HG03280 (cell line): ENCODE measurements around the gene PPP1R13B.

Source experiments
- ATAC-seq: cut with Tn5 transposase; IDR thresholded peaks from one replicate; pipeline ENCODE4 v1.9.1; 2021; ENCODE audit warnings: mild to moderate bottlenecking, moderate library complexity; ENCODE audit not compliant: unreplicated experiment

Gene PPP1R13B

DNA sequence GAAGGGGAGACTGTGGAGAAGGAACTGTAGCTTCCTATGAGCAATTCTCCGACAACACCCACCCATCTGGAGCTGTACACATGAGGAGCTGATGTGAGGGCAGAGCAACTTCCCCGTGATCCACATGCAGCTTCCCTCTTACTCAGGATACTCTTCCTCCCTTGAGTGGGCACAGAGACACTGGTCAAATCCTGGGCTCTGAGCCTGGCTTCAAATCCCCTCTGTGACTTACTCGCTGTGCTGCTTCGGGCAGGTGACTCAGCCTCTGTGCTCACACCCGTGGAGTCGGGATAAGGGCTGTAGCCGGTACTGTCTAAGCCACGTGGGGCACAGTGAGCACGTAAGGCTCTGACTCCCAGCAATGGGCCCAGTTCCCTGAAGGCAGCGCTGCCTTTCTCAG is 100.7 kb downstream of the PPP1R13B start:
- ATAC-seq: no peak

DNA sequence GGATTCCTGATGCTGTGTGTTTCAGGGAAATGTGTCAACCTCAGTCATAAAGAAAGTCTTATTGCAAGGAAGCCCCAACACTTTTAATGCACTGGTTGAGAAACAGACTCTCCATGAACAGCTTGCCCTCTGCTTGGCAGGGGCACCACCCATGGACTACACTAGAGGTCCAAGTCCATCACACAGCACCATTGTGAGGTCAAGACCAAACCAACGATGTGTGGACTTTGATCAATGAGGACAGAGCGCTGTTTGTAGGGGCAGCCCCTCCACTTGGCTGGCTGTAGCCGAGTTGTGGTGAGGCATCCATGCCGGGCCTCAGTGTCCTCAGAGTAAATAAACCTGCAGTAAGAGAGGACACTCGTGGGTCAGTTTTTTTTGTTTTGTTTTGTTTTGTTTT is 102.0 kb downstream of the PPP1R13B start:
- ATAC-seq: no peak

GRCh38 chr14:103744621-103745395 is 102.6 kb downstream of the PPP1R13B start:
- no peak for ATAC-seq

GRCh38 chr14:103743691-103744090 is 103.7 kb downstream of the PPP1R13B start:
- no peak for ATAC-seq

- no peak for ATAC-seq
Observed at GRCh38 chr14:103742499-103743255, 104.7 kb downstream of the PPP1R13B start.

DNA sequence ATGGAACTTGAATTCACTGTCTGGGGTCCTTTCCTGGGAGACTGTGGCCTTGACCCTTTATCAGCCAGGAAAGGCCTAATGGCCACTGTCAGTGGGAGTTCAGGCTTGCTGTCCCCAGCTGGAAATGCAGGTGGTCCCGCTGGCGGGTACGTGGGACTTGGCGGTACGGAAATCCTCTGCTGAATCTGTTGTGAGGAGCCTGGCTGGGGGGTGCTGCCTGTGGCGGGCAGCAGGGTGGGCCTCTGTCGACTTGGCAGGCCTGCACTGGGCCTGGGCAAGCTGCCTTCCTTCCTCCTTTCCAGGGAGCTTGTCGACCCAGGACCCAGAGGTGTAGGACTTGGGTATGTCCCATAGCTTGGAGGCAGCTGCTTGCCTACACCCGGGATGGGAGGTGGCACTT is 105.5 kb downstream of the PPP1R13B start:
- ATAC-seq: no peak

GRCh38 chr14:103740991-103741689 is 106.2 kb downstream of the PPP1R13B start:
- no peak for ATAC-seq

DNA sequence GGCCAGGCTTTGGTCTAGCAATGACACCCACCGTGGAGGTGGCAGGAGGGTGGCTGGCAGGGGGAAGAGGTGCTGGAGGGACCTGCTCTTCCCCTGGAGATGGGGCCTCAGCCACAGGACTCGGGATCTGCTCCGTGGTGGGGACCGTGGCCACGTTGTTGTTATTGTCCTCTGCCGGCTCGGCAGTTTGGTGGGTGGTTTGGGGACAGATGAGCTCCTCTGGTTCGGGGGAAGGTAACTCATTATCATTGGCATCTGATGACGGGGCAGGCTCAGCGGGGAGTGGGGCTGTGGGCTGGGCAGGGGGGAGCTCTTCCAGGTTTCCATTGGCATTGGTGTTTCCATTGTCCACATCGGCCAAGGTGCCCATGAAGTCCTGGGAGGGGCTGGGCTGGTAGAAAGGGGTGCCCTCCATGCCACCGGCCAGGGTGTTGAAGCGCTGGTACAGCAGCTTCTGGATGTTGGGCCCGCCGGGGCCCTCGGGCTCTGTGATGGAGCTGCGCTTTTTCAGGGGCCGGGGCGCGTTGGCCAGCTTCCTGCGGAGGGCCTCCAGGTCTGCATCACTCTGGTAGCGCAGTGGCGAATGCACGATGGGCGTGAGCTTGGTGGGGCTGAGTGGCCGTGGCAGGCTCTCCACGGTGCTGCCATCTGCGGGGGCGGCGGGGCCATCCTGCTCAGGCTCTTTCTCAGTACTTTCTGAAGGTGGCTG is 107.4 kb downstream of the PPP1R13B start:
- no peak for ATAC-seq

- no peak for ATAC-seq
Observed at GRCh38 chr14:103739466-103739792, 107.9 kb downstream of the PPP1R13B start.

- ATAC-seq: no peak
Observed at GRCh38 chr14:103738701-103739451, 108.5 kb downstream of the PPP1R13B start.

DNA sequence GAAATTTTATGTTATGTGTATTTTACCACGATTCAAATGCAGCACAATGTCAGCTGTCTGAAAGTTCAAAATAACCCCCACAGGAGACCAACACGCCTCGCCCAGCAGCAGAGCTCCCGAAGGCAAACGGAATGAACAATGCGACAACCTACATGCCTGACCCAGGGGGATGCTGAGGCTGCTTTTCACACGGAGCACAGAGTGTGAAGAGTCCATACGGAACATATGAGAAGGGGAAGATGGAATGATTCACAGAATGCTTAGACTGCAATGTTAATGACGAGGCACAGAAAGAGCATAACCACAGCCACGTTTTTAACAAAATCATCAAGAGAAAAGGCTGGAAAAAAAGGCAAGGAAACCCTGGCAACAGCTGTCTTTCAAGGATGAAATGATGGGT is 109.2 kb downstream of the PPP1R13B start:
- ATAC-seq: no peak

GRCh38 chr14:103737432-103738045 is 109.8 kb downstream of the PPP1R13B start:
- ATAC-seq: no peak

DNA sequence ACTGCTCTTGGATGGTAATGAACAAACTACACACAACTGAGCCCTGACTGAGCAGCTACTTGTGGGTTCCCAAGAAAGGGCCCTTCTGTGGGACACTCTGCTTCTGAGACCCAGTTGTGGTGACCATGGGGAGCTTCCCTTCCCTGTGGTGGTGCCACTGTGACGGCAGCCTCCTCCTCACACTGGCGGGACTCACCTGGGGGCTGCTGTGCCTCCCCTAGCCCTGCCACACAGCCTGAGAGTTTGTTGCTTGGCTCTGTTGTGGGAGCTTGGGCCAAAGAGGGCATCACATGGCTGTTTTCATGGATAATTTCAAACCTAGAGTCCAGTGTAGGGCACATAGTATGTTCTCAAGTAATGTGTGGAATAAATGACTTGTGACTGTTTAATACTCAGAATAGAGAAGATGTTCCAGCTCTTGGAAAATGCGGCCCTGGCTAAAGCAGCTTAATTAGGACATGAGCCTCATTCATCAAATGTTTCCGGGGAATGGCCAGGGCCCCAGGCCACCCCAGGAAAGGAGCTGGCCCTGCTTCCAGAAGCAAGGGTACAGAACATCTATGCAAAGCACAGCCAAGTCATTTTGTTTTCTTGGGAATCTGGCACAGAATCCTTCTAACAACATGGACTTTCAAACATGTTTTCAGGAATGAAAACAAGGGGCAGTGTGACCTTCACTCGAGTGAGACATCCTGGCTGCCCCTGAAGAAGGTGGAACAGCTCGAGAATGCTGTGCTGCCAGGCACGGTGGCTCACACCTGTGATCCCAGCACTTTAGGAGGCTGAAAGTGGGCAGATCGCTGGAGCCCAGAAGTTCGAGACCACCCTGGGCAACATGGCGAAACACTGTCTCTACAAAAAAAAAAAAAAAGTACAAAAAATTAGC is 110.6 kb downstream of the PPP1R13B start:
- ATAC-seq: no peak

GRCh38 chr14:103735815-103736545 is 111.4 kb downstream of the PPP1R13B start:
- ATAC-seq: no peak

DNA sequence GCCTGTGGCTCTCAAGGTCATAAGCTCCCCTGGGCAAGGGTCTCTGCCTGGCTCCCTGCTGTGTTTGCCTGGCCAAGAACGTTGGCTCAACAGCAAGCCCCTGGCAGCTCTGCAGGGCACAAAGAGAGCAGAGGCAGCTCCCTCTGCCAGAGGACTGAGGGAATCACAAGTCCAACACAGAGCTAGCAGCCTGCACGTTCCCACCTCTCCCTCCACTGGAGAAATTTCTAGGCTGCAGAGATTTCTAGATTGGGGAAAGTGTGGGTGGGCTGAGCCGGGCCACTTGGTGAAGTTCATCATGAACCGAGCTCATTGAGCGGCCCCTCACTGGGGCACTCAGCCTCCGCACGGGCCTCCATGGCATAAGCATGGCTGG is 111.9 kb downstream of the PPP1R13B start:
- no peak for ATAC-seq

DNA sequence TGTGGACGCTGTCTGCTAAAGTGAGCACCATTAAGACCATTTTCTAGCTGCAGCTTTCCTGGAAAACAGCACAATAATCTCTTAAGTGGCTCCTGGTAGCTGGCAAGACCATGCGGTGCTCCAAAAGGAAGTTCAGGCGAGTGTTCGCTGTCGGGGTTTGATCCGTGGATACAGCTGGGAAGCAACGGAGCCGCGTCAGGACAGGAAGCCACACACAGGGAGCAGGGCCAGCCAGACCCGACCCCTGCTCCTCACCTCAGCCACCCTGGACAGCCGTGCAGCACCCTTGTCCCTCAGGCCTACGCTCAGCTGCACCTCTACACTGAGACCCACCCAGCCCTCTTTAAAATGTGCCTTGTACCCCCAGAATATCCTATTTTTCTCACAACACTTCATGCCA is 112.4 kb downstream of the PPP1R13B start:
- no peak for ATAC-seq

GRCh38 chr14:103734081-103734888 is 113.1 kb downstream of the PPP1R13B start:
- no peak for ATAC-seq

DNA sequence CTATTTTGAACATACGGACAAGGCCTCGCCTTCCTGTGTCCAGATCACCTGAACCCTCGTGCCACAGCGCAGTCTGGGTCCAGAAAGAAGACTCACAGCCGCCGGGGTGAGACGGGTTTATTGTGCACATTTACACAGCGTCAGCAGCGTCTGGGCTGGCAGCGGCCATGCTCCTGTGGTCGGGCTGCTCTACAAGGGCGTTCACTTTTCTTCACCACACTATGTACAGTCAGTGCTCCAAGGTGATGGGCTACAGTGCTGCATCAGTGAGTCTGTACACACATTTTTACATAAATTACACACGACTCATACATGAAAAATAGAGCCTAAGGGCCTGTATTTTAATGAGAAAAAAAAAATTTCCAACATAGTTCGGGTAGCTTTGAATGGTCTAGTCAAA is 113.7 kb downstream of the PPP1R13B start:
- ATAC-seq: no peak
